ENCODE measurements around the gene KSR1. TPM values are rescaled to one million over a fixed set of nuclear protein-coding genes. Genes with fewer than 3 reads are reported as not detected.

The KSR1 gene
- total RNA-seq, 1 experiment from 2014 or later: 41.7 TPM

GRCh38 chr17:27513849-27514248 lies 57.6 kb downstream of the KSR1 start:
- Histone ChIP-seq H3K27ac (ENCODE audit: low read depth, low read length, poor library complexity, severe bottlenecking) (no peak overlapping the region), H3K9me3 (ENCODE audit: low read depth, low read length, poor library complexity, severe bottlenecking) (no peaks in the 10 kb centered on the region), H3K27me3 (replicated peaks; ENCODE audit: insufficient read depth, low read depth, low read length, poor library complexity) (no peaks in the 10 kb centered on the region), H3K4me3 (ENCODE audit: low read depth, low read length, poor library complexity, severe bottlenecking) (no peak overlapping the region), H3K36me3 (ENCODE audit: insufficient read depth, low read length, poor library complexity, severe bottlenecking) (no peaks in the 10 kb centered on the region), H3K4me1 (ENCODE audit: insufficient read depth, low read length, poor library complexity, severe bottlenecking) (no peaks in the 10 kb centered on the region)
- no peak for DNase-seq (ENCODE audit: low spot score)
- TF ChIP-seq EZH2 (IDR thresholded peaks at IDR 0.05; ENCODE audit: borderline replicate concordance, low read depth, low read length, poor library complexity, severe bottlenecking) (no peak), CTCF (conservative IDR thresholded peaks at IDR 0.05; ENCODE audit: low read depth, low read length) (no peak)
- BruUV-seq (replicated peaks): no TSS peak
- CTCF ChIA-PET: no interaction called here
- intact Hi-C loops (cut with micrococcal nuclease; ENCODE audit: unreplicated experiment): loop anchor here (2.0 kb wide), 1 partner anchor 19 kb away; no protein-coding TSS in a partner anchor
- POLR2A ChIA-PET (ENCODE audit: low non-redundant PET): no interaction called here

GRCh38 chr17:27514595-27515413 lies 58.6 kb downstream of the KSR1 start:
- H3K27me3 ChIP-seq (replicated peaks; ENCODE audit: insufficient read depth, low read depth, low read length, poor library complexity): no peaks in the 10 kb centered on the region
- H3K36me3 ChIP-seq (ENCODE audit: insufficient read depth, low read length, poor library complexity, severe bottlenecking): no peaks in the 10 kb centered on the region
- H3K27ac ChIP-seq (ENCODE audit: low read depth, low read length, poor library complexity, severe bottlenecking): no peak overlapping the region
- H3K4me3 ChIP-seq (ENCODE audit: low read depth, low read length, poor library complexity, severe bottlenecking): no peak overlapping the region
- H3K4me1 ChIP-seq (ENCODE audit: insufficient read depth, low read length, poor library complexity, severe bottlenecking): no peaks in the 10 kb centered on the region
- BruUV-seq (replicated peaks): no TSS peak
- intact Hi-C loops (cut with micrococcal nuclease; ENCODE audit: unreplicated experiment): loop anchor here (2.0 kb wide), 1 partner anchor 20 kb away; no protein-coding TSS in a partner anchor
- TF ChIP-seq CTCF (conservative IDR thresholded peaks at IDR 0.05; ENCODE audit: low read depth, low read length): no peak
- no peak for TF ChIP-seq EZH2 (IDR thresholded peaks at IDR 0.05; ENCODE audit: borderline replicate concordance, low read depth, low read length, poor library complexity, severe bottlenecking)
- CTCF ChIA-PET: no interaction called here
- no peak for DNase-seq (ENCODE audit: low spot score)
- POLR2A ChIA-PET (ENCODE audit: low non-redundant PET): no interaction called here
- H3K9me3 ChIP-seq (ENCODE audit: low read depth, low read length, poor library complexity, severe bottlenecking): no peaks in the 10 kb centered on the region

GRCh38 chr17:27518048-27518447 lies 61.8 kb downstream of the KSR1 start:
- Histone ChIP-seq H3K27me3 (replicated peaks; ENCODE audit: insufficient read depth, low read depth, low read length, poor library complexity) (no peaks in the 10 kb centered on the region), H3K4me1 (ENCODE audit: insufficient read depth, low read length, poor library complexity, severe bottlenecking) (no peaks in the 10 kb centered on the region), H3K9me3 (ENCODE audit: low read depth, low read length, poor library complexity, severe bottlenecking) (no peaks in the 10 kb centered on the region), H3K36me3 (ENCODE audit: insufficient read depth, low read length, poor library complexity, severe bottlenecking) (no peaks in the 10 kb centered on the region), H3K27ac (ENCODE audit: low read depth, low read length, poor library complexity, severe bottlenecking) (no peak overlapping the region), H3K4me3 (ENCODE audit: low read depth, low read length, poor library complexity, severe bottlenecking) (no peak overlapping the region)
- no peak for DNase-seq (ENCODE audit: low spot score)
- no TSS peak for BruUV-seq (replicated peaks)
- intact Hi-C loops (cut with micrococcal nuclease; ENCODE audit: unreplicated experiment): no loop called here
- TF ChIP-seq EZH2 (IDR thresholded peaks at IDR 0.05; ENCODE audit: borderline replicate concordance, low read depth, low read length, poor library complexity, severe bottlenecking) (no peak), CTCF (conservative IDR thresholded peaks at IDR 0.05; ENCODE audit: low read depth, low read length) (no peak)
- POLR2A ChIA-PET (ENCODE audit: low non-redundant PET): no interaction called here
- CTCF ChIA-PET: interaction anchor here (0.5 kb wide), 1 partner anchor 385 kb away, joined by 10 read pairs; no protein-coding TSS in a partner anchor
